LNCAP (cell line): ENCODE measurements around the gene CDV3.

Experiments used
- CTCF ChIP-seq: fragments of 450-650 bp; IDR thresholded peaks from 2 replicates; pipeline ENCODE4 v1.5.1; 2017; ENCODE audit warnings: mild to moderate bottlenecking

Gene CDV3

GRCh38 chr3:133627789-133628188 lies 54.3 kb downstream of the CDV3 start:
- TF ChIP-seq CTCF: no peak

- TF ChIP-seq CTCF: no peak
Observed at GRCh38 chr3:133629146-133629545, 55.7 kb downstream of the CDV3 start.

- TF ChIP-seq CTCF: no peak
Observed at GRCh38 chr3:133633439-133633838, 60.0 kb downstream of the CDV3 start.
